Peyer's patch (tissue), 4 donors: ENCODE data around the gene MICB.

Experiments used
- POLR2A ChIP-seq, 2 donors: fragments of 450-650 bp; IDR thresholded peaks; one replicate each; pipeline ENCODE4 v1.5.1; 2017; ENCODE audit warnings: antibody characterized with exemption in 2 of 2, mild to moderate bottlenecking in 2 of 2, moderate library complexity in 2 of 2
- TF ChIP-seq, protein P1 (sequence below), 6 experiments: fragments of 450-650 bp in 4 of 6; fragments of 200-600 bp in 2 of 6; sonication (generic) in 1 of 6; IDR thresholded peaks; one replicate each; pipeline ENCODE4 v1.5.1; 2017 to 2019; ENCODE audit warnings: antibody characterized with exemption in 6 of 6, mild to moderate bottlenecking in 3 of 6, moderate library complexity in 1 of 6

DNA sequence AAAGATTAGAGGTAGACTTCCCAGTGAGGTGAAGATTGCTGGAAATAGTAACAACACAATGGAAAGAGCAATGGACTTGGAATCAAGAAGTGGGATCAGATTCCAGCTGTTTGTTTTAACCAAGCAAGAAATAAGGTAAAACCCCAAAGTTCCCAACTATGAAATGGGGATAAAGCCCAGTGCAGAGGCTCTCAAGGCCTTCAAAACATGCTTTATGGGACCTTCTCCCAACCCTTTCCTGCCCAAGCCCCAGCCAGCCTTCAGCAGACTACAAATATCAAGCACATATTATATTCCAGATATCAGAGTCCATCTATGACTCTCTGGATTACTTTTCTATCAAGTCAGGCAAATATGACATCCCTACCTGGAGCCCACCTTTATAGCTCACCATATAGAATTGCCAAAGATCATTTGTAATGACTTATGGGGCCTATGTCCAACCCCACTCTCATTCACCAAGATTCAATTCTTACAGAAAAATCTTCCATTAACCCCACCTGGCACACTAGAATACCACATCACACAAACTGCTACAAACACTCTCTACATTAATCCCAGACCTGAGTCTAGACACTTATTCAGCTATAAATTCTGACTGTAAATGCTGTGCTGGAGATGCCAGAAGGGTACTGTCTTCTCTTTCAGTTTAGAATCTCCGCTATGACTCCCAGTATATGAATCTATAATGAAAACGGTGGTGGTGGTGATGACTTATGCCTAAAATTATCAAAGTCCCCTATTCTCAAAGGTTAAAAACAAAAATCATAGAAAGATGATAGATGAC is 37.8 kb downstream of the MICB start:
- TF ChIP-seq, protein P1, sequence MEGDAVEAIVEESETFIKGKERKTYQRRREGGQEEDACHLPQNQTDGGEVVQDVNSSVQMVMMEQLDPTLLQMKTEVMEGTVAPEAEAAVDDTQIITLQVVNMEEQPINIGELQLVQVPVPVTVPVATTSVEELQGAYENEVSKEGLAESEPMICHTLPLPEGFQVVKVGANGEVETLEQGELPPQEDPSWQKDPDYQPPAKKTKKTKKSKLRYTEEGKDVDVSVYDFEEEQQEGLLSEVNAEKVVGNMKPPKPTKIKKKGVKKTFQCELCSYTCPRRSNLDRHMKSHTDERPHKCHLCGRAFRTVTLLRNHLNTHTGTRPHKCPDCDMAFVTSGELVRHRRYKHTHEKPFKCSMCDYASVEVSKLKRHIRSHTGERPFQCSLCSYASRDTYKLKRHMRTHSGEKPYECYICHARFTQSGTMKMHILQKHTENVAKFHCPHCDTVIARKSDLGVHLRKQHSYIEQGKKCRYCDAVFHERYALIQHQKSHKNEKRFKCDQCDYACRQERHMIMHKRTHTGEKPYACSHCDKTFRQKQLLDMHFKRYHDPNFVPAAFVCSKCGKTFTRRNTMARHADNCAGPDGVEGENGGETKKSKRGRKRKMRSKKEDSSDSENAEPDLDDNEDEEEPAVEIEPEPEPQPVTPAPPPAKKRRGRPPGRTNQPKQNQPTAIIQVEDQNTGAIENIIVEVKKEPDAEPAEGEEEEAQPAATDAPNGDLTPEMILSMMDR (IDR thresholded peaks at IDR 0.05) = no peak
- TF ChIP-seq POLR2A (IDR thresholded peaks at IDR 0.05) = no peak
